Measurements from ENCODE around the gene ASPSCR1.

DNA sequence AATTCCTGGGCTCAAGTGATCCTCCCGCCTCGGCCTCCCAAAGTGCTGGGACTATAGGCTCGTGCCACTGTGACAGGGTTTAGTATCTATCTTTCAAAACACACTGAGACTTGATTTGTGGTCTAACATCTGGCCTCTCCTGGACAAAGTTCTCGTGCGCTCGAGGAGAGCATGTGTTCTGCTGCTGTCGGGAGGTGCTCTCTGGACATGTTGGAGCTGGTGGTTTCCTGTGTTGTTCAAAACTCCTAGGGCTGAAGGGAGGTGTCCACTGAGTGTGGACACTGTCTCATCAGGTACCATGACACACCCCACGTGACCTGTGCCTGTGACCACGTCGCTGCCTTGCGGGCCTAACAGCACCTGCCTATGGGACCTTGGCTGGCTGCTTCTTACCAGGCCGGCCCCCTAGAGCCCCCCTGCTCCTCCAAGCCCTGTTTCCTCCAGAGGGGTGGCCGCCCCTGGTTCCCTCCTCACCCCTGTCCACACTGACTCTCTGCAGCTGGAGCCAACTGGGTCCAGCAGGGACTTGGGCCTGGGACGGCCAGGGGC, 68.6 kb downstream of the ASPSCR1 start:
- no peak for TF ChIP-seq GATA2 (IDR thresholded peaks at IDR 0.05; ENCODE audit: low read depth, low read length)
- no peak for TF ChIP-seq GATA3 (IDR thresholded peaks at IDR 0.05; ENCODE audit: low read depth, low read length)
